ENCODE measurements around the gene NOTUM. TPM values are rescaled to one million over a fixed set of nuclear protein-coding genes. Genes with fewer than 3 reads are reported as not detected.

Gene NOTUM
- total and polyA plus RNA-seq, 4 donors: 0.19 to 5.4 (median 1.6) TPM

- WGBS: 15% methylated on average over 23 of the region's 23 CpGs
- peaks cover 8 to 41% (median 16%) of the 10 kb centered on the region in 4 donors for H3K4me1 ChIP-seq (ENCODE audit: control insufficient read depth in 4 of 4, insufficient read depth in 4 of 4, low read length in 3 of 4)
- H3K27ac ChIP-seq (ENCODE audit: low read depth in 1 of 2, low read length in 2 of 2): peak overlapping the region; percentile 85 to 86
- peak overlapping the region; percentile 76 to 90 (median 87) for H3K4me3 ChIP-seq (ENCODE audit: low read depth in 1 of 3, low read length in 3 of 3)
- H3K27me3 ChIP-seq (ENCODE audit: control insufficient read depth in 4 of 4, insufficient read depth in 4 of 4, low read length in 3 of 4): no peaks in the 10 kb centered on the region
- H3K9ac ChIP-seq (ENCODE audit: low read depth in 1 of 2, low read length in 2 of 2): peak overlapping the region; percentile 68 to 72
- DNase-seq (ENCODE audit: low spot score): no peak
- peaks cover 16 to 54% (median 29%) of the 10 kb centered on the region in 4 donors for H3K36me3 ChIP-seq (ENCODE audit: control insufficient read depth in 4 of 4, insufficient read depth in 3 of 4, low read depth in 1 of 4, low read length in 3 of 4)
- peak; percentile 75 for TF ChIP-seq NR2F2 (IDR thresholded peaks at IDR 0.05)
- peak in 1 of 2 donors; percentile 28 for TF ChIP-seq RAD21 (IDR thresholded peaks at IDR 0.05)
- no peak for TF ChIP-seq GABPA (IDR thresholded peaks at IDR 0.05 in 1 of 2, conservative IDR thresholded peaks at IDR 0.05 in 1 of 2)
- TF ChIP-seq REST (IDR thresholded peaks at IDR 0.05): peak; percentile 39
- TF ChIP-seq HNF4A (conservative IDR thresholded peaks at IDR 0.05): peak; percentile 94 to 96
- no peak for TF ChIP-seq YY1 (IDR thresholded peaks at IDR 0.05)
- peak; percentile 82 to 85 for TF ChIP-seq RXRA (IDR thresholded peaks at IDR 0.05)
- no peak for TF ChIP-seq FOXA2 (IDR thresholded peaks at IDR 0.05)
- TF ChIP-seq MAX (IDR thresholded peaks at IDR 0.05): no peak
- TF ChIP-seq ATF3 (IDR thresholded peaks at IDR 0.05): no peak
- no peak for TF ChIP-seq JUND (IDR thresholded peaks at IDR 0.05)
- peak; percentile 87 for TF ChIP-seq SP1 (IDR thresholded peaks at IDR 0.05)
- peak; percentile 84 for TF ChIP-seq HNF4G (IDR thresholded peaks at IDR 0.05)
- TF ChIP-seq FOXA1 (IDR thresholded peaks at IDR 0.05): no peak
- TF ChIP-seq CTCF (IDR thresholded peaks at IDR 0.05; ENCODE audit: low read depth, low read length, missing input control): no peak
- TF ChIP-seq EGR1 (IDR thresholded peaks at IDR 0.05; ENCODE audit: low read depth in 2 of 2): no peak
- no peak for TF ChIP-seq TAF1 (conservative IDR thresholded peaks at IDR 0.05)
- TF ChIP-seq ZBTB33 (IDR thresholded peaks at IDR 0.05): no peak
- H3K9me3 ChIP-seq (ENCODE audit: control insufficient read depth in 4 of 4, low read length in 3 of 4): no peaks in the 10 kb centered on the region
These were observed 50.8 kb downstream of the NOTUM start for GRCh38 chr17:81909966-81910839.

All from liver (tissue), 9 donors.